ENCODE measurements around the gene RMI2. TPM values are rescaled to one million over a fixed set of nuclear protein-coding genes. Genes with fewer than 3 reads are reported as not detected.
"Not testable (repeated sequence)": the region's sequence is repeated elsewhere in the genome, so short reads cannot be mapped to it uniquely, and the experiment has no call there.

The RMI2 gene
- total RNA-seq, 1 donor from 2014 or later, result 2.6 TPM

GRCh38 chr16:11363927-11364258 lies 18.6 kb downstream of the RMI2 start:
- no peak for DNase-seq (ENCODE audit: low read depth)
- Histone ChIP-seq H3K27me3 (ENCODE audit: control insufficient read depth, insufficient read depth, low read length) (peaks cover 1% of the 10 kb centered on the region), H3K36me3 (ENCODE audit: control insufficient read depth, insufficient read depth, low read length) (no peaks in the 10 kb centered on the region), H3K4me3 (ENCODE audit: low read depth, low read length) (no peak overlapping the region)
- FAIRE-seq, result no peak
- no peak for TF ChIP-seq CTCF (IDR thresholded peaks at IDR 0.05; ENCODE audit: insufficient read depth, low read length, severe bottlenecking)

- DNase-seq (ENCODE audit: low read depth), result no peak
- no peaks in the 10 kb centered on the region for H3K27me3 ChIP-seq (ENCODE audit: control insufficient read depth, insufficient read depth, low read length)
- FAIRE-seq, result no peak
- H3K4me3 ChIP-seq (ENCODE audit: low read depth, low read length), result no peak overlapping the region
- no peak for TF ChIP-seq CTCF (IDR thresholded peaks at IDR 0.05; ENCODE audit: insufficient read depth, low read length, severe bottlenecking)
- no peaks in the 10 kb centered on the region for H3K36me3 ChIP-seq (ENCODE audit: control insufficient read depth, insufficient read depth, low read length)
Observed at GRCh38 chr16:11367483-11367906, 22.2 kb downstream of the RMI2 start.

- FAIRE-seq (no peak), DNase-seq (ENCODE audit: low read depth) (no peak)
- H3K36me3 ChIP-seq (ENCODE audit: control insufficient read depth, insufficient read depth, low read length), result no peaks in the 10 kb centered on the region
Observed at GRCh38 chr16:11370084-11370931, 25.0 kb downstream of the RMI2 start.

GRCh38 chr16:11370932-11371279 lies 25.6 kb downstream of the RMI2 start:
- H3K4me3 ChIP-seq (ENCODE audit: low read depth, low read length); H3K27me3 ChIP-seq (ENCODE audit: control insufficient read depth, insufficient read depth, low read length); H3K36me3 ChIP-seq (ENCODE audit: control insufficient read depth, insufficient read depth, low read length); DNase-seq (ENCODE audit: low read depth); FAIRE-seq: not testable (repeated sequence)

More at GRCh38 chr16:11370084-11370931, 25.0 kb downstream of the RMI2 start:
- H3K4me3 ChIP-seq (ENCODE audit: low read depth, low read length), result no peak overlapping the region
- no peak for TF ChIP-seq CTCF (IDR thresholded peaks at IDR 0.05; ENCODE audit: insufficient read depth, low read length, severe bottlenecking)
- no peaks in the 10 kb centered on the region for H3K27me3 ChIP-seq (ENCODE audit: control insufficient read depth, insufficient read depth, low read length)

GRCh38 chr16:11372073-11372828 lies 27.0 kb downstream of the RMI2 start:
- no peak for FAIRE-seq
- no peak for TF ChIP-seq CTCF (IDR thresholded peaks at IDR 0.05; ENCODE audit: insufficient read depth, low read length, severe bottlenecking)
- Histone ChIP-seq H3K36me3 (ENCODE audit: control insufficient read depth, insufficient read depth, low read length) (no peaks in the 10 kb centered on the region), H3K4me3 (ENCODE audit: low read depth, low read length) (no peak overlapping the region), H3K27me3 (ENCODE audit: control insufficient read depth, insufficient read depth, low read length) (no peaks in the 10 kb centered on the region)
- DNase-seq (ENCODE audit: low read depth), result no peak

GRCh38 chr16:11372829-11373306 lies 27.6 kb downstream of the RMI2 start:
- Histone ChIP-seq H3K27me3 (ENCODE audit: control insufficient read depth, insufficient read depth, low read length) (no peaks in the 10 kb centered on the region), H3K36me3 (ENCODE audit: control insufficient read depth, insufficient read depth, low read length) (no peaks in the 10 kb centered on the region), H3K4me3 (ENCODE audit: low read depth, low read length) (no peak overlapping the region)
- no peak for TF ChIP-seq CTCF (IDR thresholded peaks at IDR 0.05; ENCODE audit: insufficient read depth, low read length, severe bottlenecking)
- DNase-seq (ENCODE audit: low read depth) (no peak), FAIRE-seq (no peak)
